HCT116 (cell line): ENCODE data around the gene TSACC. TPM values are rescaled to one million over a fixed set of nuclear protein-coding genes. Genes with fewer than 3 reads are reported as not detected.

Source experiments
- ATAC-seq: fragments of 200-7000 bp; cut with Tn5 transposase; 2 replicates; pipeline ENCODE4 v1.9.1; 2020; ENCODE audit warnings: mild to moderate bottlenecking, moderate library complexity
- BruUV-seq: library from RNA; stranded (reverse); fragments of 400-500 nt; replicated peaks from 2 replicates; lab custom pipeline; 2021; lab: Mats Ljungman, UMichigan
- CTCF ChIA-PET: fragments of 300-600 bp; sonication (Branson Sonifier 250); formaldehyde crosslinking; loops from one replicate; lab custom pipeline; 2021; ENCODE audit warnings: antibody characterized with exemption; lab: Charles Lee
- POLR2A ChIA-PET: fragments of 300-600, 350-600 bp; sonication (Branson Sonifier 250); formaldehyde crosslinking; loops from one replicate; lab custom pipeline; 2021; ENCODE audit warnings: antibody characterized with exemption; lab: Charles Lee
- RAD21 ChIA-PET, 2 experiments: fragments of 300-600 bp; sonication (Branson Sonifier 250); formaldehyde crosslinking; loops; one replicate each; lab custom pipeline; 2023; ENCODE audit warnings: low total read pairs in 2 of 2; ENCODE audit not compliant: uncharacterized antibody in 2 of 2, unreplicated experiment in 2 of 2, low non-redundant PET in 1 of 2; lab: Charles Lee
- DNase-seq: peaks from one replicate; pipeline ENCODE4 v3.0.0-alpha.2; 2010; ENCODE audit warnings: low read depth, low spot score
- H2AFZ ChIP-seq: fragments of 200-600 bp; shearing (Covaris generic), sonication (generic); 2 replicates; pipeline ENCODE4 v1.6.1; 2017; ENCODE audit warnings: low read depth, mixed run types, mixed read lengths, antibody characterized with exemption, low read length; ENCODE audit not compliant: poor library complexity, severe bottlenecking
- H3K27ac ChIP-seq: 2 replicates; pipeline ENCODE4 v1.5.1; 2012; ENCODE audit warnings: low read depth, low read length
- H3K27me3 ChIP-seq: fragments of 200-600 bp; sonication (generic); 2 replicates; pipeline ENCODE4 v1.6.1; 2016; ENCODE audit warnings: mixed run types, low read length, mixed read lengths; ENCODE audit not compliant: insufficient read depth
- H3K36me3 ChIP-seq, 2 experiments: fragments of 200-500 bp in 1 of 2; fragments of 200-600 bp in 1 of 2; sonication (Bioruptor generic) in 1 of 2; sonication (generic) in 1 of 2; 2 replicates each; pipeline versions ENCODE4 v1.5.1 to v1.6.1; 2014 to 2016; ENCODE audit warnings: low read length in 2 of 2, inconsistent platforms in 1 of 2, mixed read lengths in 1 of 2, mixed run types in 1 of 2; ENCODE audit not compliant: insufficient read depth in 2 of 2, control insufficient read depth in 1 of 2
- H3K4me1 ChIP-seq, 2 experiments: fragments of 200-600 bp in 1 of 2; sonication (generic) in 1 of 2; 2 replicates each; pipeline versions ENCODE4 v1.5.1 to v1.6.1; 2012 to 2017; ENCODE audit warnings: low read length in 2 of 2, inconsistent platforms in 1 of 2, mild to moderate bottlenecking in 1 of 2, mixed read lengths in 1 of 2, mixed run types in 1 of 2, moderate library complexity in 1 of 2; ENCODE audit not compliant: insufficient read depth in 2 of 2, control insufficient read depth in 1 of 2
- H3K4me2 ChIP-seq: fragments of 200-600 bp; sonication (generic); 2 replicates; pipeline ENCODE4 v1.6.1; 2017; ENCODE audit warnings: mixed run types, low read length, mixed read lengths
- H3K4me3 ChIP-seq, 2 experiments: fragments of 200-600 bp in 1 of 2; sonication (generic) in 1 of 2; replicated peaks in 1 of 2; 2 replicates each; pipeline ENCODE4 v1.5.1; 2011 to 2016; ENCODE audit warnings: low read length in 2 of 2, control low read depth in 1 of 2, low read depth in 1 of 2, mild to moderate bottlenecking in 1 of 2, mixed read lengths in 1 of 2, mixed run types in 1 of 2
- H3K79me2 ChIP-seq: fragments of 200-600 bp; sonication (generic); 2 replicates; pipeline ENCODE4 v1.6.1; 2017; ENCODE audit warnings: mild to moderate bottlenecking, mixed run types, low read length, moderate library complexity, mixed read lengths; ENCODE audit not compliant: insufficient read depth
- H3K9ac ChIP-seq: fragments of 200-600 bp; sonication (generic); 2 replicates; pipeline ENCODE4 v1.6.1; 2016; ENCODE audit warnings: low read length, mixed read lengths
- H3K9me2 ChIP-seq: fragments of 200-600 bp; sonication (generic), shearing (Covaris generic); 2 replicates; pipeline ENCODE4 v1.6.1; 2017; ENCODE audit warnings: mixed run types, mild to moderate bottlenecking, moderate library complexity; ENCODE audit not compliant: insufficient read depth
- H3K9me3 ChIP-seq, 2 experiments: fragments of 200-500 bp in 1 of 2; fragments of 200-600 bp in 1 of 2; sonication (Bioruptor generic) in 1 of 2; sonication (generic) in 1 of 2; 2 replicates each; pipeline ENCODE4 v1.6.1; 2014 to 2017; ENCODE audit warnings: low read length in 2 of 2, mixed read lengths in 2 of 2, inconsistent platforms in 1 of 2, low read depth in 1 of 2, mild to moderate bottlenecking in 1 of 2, mixed run types in 1 of 2, moderate library complexity in 1 of 2; ENCODE audit not compliant: control insufficient read depth in 1 of 2, insufficient read depth in 1 of 2
- H4K20me1 ChIP-seq: fragments of 200-600 bp; sonication (generic), shearing (Covaris generic); 2 replicates; pipeline ENCODE4 v1.6.1; 2017; ENCODE audit warnings: mixed run types, mild to moderate bottlenecking, moderate library complexity; ENCODE audit not compliant: insufficient read depth
- CTCF ChIP-seq, 3 experiments: fragments of 200-600 bp in 1 of 3; sonication (generic) in 1 of 3; IDR thresholded peaks in 2 of 3; conservative IDR thresholded peaks in 1 of 3; 2 replicates each; pipeline ENCODE4 v1.5.1; 2012 to 2017; ENCODE audit warnings: low read depth in 2 of 3, low read length in 2 of 3, antibody characterized with exemption in 1 of 3, borderline replicate concordance in 1 of 3, control low read depth in 1 of 3, mild to moderate bottlenecking in 1 of 3, mixed read lengths in 1 of 3, mixed run types in 1 of 3, moderate library complexity in 1 of 3; ENCODE audit not compliant: insufficient read depth in 1 of 3
- FOSL1 ChIP-seq: IDR thresholded peaks from 2 replicates; pipeline ENCODE4 v1.6.1; 2012; ENCODE audit warnings: low read depth
- POLR2A ChIP-seq: IDR thresholded peaks from 2 replicates; pipeline ENCODE4 v1.7.0; 2011; ENCODE audit warnings: borderline replicate concordance; ENCODE audit not compliant: insufficient read depth, insufficient read length; ENCODE audit errors: extremely low read depth
- TCF7L2 ChIP-seq: IDR thresholded peaks from 2 replicates; pipeline ENCODE4 v1.7.0; 2011; ENCODE audit warnings: borderline replicate concordance, inconsistent platforms; ENCODE audit not compliant: insufficient read depth, insufficient read length; ENCODE audit errors: extremely low read depth
- ZFX ChIP-seq: fragments of 450-650 bp; IDR thresholded peaks from 2 replicates; pipeline ENCODE4 v1.6.1; 2017
- ZNF274 ChIP-seq: fragments of 200-500 bp; sonication (Bioruptor generic); IDR thresholded peaks from 2 replicates; pipeline ENCODE4 v1.6.1; 2014; ENCODE audit warnings: mild to moderate bottlenecking, low read depth, low read length, inconsistent platforms
- intact Hi-C: fragments of 100-400 bp; cut with micrococcal nuclease; formaldehyde crosslinking; loops from 2 replicates; pipeline ENCODE4 v1.10.0; 2022
- total RNA-seq: library from RNA; stranded (reverse); gene quantifications from one replicate; pipeline ENCODE4 v1.2.1, GENCODE V29; 2021; ENCODE audit not compliant: unreplicated experiment

Gene TSACC
- total RNA-seq, 1 experiment from 2014 or later: 1.0 TPM

GRCh38 chr1:156356875-156357534 is 18.7 kb downstream of the TSACC start (continued):
- peak; percentile 88 to 97 (median 95) for TF ChIP-seq CTCF (IDR thresholded peaks at IDR 0.05 in 2 of 3, conservative IDR thresholded peaks at IDR 0.05 in 1 of 3; ENCODE audit: borderline replicate concordance in 1 of 3, insufficient read depth in 1 of 3, low read depth in 2 of 3, low read length in 2 of 3)
- TF ChIP-seq ZNF274: no peak

GRCh38 chr1:156357977-156358376 is 19.7 kb downstream of the TSACC start:
- H3K27ac ChIP-seq: no peak overlapping the region
- H3K4me1 ChIP-seq: peaks cover 13 to 17% of the 10 kb centered on the region in 2 experiments; a peak in 3 of 4 replicates
- ChIA-PET RAD21 (no interaction called here), POLR2A (no interaction called here), CTCF (interaction anchor here (2.6 kb wide), 1 partner anchor 28 kb away, joined by 8 read pairs; no protein-coding TSS in a partner anchor)
- BruUV-seq: no TSS peak
- ATAC-seq (no peak), DNase-seq (no peak)
- no peak overlapping the region for H2AFZ ChIP-seq
- H3K79me2 ChIP-seq: no peaks in the 10 kb centered on the region
- H3K9ac ChIP-seq: no peak overlapping the region
- no peaks in the 10 kb centered on the region for H3K36me3 ChIP-seq
- H3K9me3 ChIP-seq: no peaks in the 10 kb centered on the region
- no peak overlapping the region for H3K4me3 ChIP-seq
- H3K27me3 ChIP-seq: no peaks in the 10 kb centered on the region
- intact Hi-C loops: loop anchor here (1.0 to 2.0 kb wide), 2 partner anchors 19 to 87 kb away; partner anchors contain the start of genes CCT3 and TSACC
- no peak overlapping the region for H3K4me2 ChIP-seq
- H3K9me2 ChIP-seq: no peaks in the 10 kb centered on the region
- TF ChIP-seq TCF7L2: no peak
- no peak for TF ChIP-seq ZFX
- TF ChIP-seq FOSL1: no peak
- no peak for TF ChIP-seq POLR2A
- H4K20me1 ChIP-seq: no peaks in the 10 kb centered on the region
